Measurements from ENCODE around the gene PHGDH.
A peak's percentile ranks its signal among the peaks of the same experiment; 100 is the strongest.

PHGDH gene

DNA sequence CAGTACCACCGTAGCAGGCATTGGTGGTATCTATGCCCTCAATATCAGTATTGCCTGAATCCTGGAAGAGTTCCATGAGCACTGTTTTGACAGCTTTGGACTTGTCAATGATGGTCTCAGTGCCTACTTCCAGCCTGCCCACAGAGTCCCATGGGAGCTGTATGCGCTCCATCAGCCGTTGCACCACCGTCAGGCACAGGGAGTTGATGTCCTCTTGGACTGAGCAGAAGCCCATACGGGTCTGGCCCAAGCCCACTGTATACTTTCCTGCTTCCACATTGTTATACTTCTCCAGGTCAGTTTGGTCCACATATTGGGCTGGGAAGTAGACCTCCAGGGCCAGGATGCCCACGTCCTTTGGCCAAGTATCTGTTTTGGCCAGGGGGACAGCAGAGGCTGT, 52.5 kb downstream of the PHGDH start:
- H3K27ac ChIP-seq (ENCODE audit: poor library complexity, severe bottlenecking), result no peak overlapping the region
- ATAC-seq (ENCODE audit: low read depth), result no peak
- TF ChIP-seq, protein P1, sequence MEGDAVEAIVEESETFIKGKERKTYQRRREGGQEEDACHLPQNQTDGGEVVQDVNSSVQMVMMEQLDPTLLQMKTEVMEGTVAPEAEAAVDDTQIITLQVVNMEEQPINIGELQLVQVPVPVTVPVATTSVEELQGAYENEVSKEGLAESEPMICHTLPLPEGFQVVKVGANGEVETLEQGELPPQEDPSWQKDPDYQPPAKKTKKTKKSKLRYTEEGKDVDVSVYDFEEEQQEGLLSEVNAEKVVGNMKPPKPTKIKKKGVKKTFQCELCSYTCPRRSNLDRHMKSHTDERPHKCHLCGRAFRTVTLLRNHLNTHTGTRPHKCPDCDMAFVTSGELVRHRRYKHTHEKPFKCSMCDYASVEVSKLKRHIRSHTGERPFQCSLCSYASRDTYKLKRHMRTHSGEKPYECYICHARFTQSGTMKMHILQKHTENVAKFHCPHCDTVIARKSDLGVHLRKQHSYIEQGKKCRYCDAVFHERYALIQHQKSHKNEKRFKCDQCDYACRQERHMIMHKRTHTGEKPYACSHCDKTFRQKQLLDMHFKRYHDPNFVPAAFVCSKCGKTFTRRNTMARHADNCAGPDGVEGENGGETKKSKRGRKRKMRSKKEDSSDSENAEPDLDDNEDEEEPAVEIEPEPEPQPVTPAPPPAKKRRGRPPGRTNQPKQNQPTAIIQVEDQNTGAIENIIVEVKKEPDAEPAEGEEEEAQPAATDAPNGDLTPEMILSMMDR (IDR thresholded peaks at IDR 0.05; ENCODE audit: poor library complexity, severe bottlenecking), result no peak

GRCh38 chr1:119766374-119766794, 54.6 kb downstream of the PHGDH start:
- TF ChIP-seq, protein P1 (IDR thresholded peaks at IDR 0.05; ENCODE audit: poor library complexity, severe bottlenecking), result no peak
- Histone ChIP-seq H3K27me3 (ENCODE audit: insufficient read depth, poor library complexity, severe bottlenecking) (no peaks in the 10 kb centered on the region), H3K27ac (ENCODE audit: poor library complexity, severe bottlenecking) (no peak overlapping the region), H3K36me3 (ENCODE audit: low read depth) (no peaks in the 10 kb centered on the region), H3K4me1 (ENCODE audit: insufficient read depth, poor library complexity, severe bottlenecking) (no peaks in the 10 kb centered on the region), H3K4me3 (ENCODE audit: severe bottlenecking) (no peak overlapping the region), H3K9me3 (ENCODE audit: severe bottlenecking) (no peaks in the 10 kb centered on the region)
- ATAC-seq (ENCODE audit: low read depth) (no peak), DNase-seq (ENCODE audit: low spot score) (no peak)

More for the DNA sequence above, 52.5 kb downstream of the PHGDH start:
- Histone ChIP-seq H3K27me3 (ENCODE audit: insufficient read depth, poor library complexity, severe bottlenecking) (no peaks in the 10 kb centered on the region), H3K9me3 (ENCODE audit: severe bottlenecking) (no peaks in the 10 kb centered on the region), H3K36me3 (ENCODE audit: low read depth) (no peaks in the 10 kb centered on the region), H3K4me1 (ENCODE audit: insufficient read depth, poor library complexity, severe bottlenecking) (no peaks in the 10 kb centered on the region), H3K4me3 (ENCODE audit: severe bottlenecking) (no peak overlapping the region)
- DNase-seq (ENCODE audit: low spot score), result no peak

DNA sequence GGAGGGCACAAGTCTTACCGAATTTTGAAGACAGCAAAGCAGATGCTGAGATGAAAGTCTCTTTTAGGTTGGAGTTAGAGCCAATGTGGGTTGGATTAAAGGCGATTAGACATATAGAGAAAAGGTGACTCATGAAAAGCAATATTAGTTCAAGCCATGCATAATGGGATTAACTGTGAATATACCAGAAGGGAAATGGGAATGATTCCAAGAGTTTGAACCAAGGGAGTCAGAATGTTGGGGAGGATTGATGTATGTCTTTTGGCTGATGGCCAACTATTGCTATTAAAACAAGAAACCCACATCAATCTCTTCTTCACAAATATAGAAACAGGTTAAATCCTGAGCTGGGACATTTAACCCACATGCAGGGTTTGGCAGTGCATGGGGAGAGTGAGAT, 55.8 kb downstream of the PHGDH start:
- Histone ChIP-seq H3K27ac (ENCODE audit: poor library complexity, severe bottlenecking) (no peak overlapping the region), H3K4me3 (ENCODE audit: severe bottlenecking) (no peak overlapping the region), H3K9me3 (ENCODE audit: severe bottlenecking) (no peaks in the 10 kb centered on the region), H3K27me3 (ENCODE audit: insufficient read depth, poor library complexity, severe bottlenecking) (no peaks in the 10 kb centered on the region), H3K36me3 (ENCODE audit: low read depth) (no peaks in the 10 kb centered on the region), H3K4me1 (ENCODE audit: insufficient read depth, poor library complexity, severe bottlenecking) (no peaks in the 10 kb centered on the region)
- peak; percentile 36; the same call in 1 of the 3 replicates for ATAC-seq (ENCODE audit: low read depth)
- no peak for DNase-seq (ENCODE audit: low spot score)
- TF ChIP-seq, protein P1 (IDR thresholded peaks at IDR 0.05; ENCODE audit: poor library complexity, severe bottlenecking), result no peak

DNA sequence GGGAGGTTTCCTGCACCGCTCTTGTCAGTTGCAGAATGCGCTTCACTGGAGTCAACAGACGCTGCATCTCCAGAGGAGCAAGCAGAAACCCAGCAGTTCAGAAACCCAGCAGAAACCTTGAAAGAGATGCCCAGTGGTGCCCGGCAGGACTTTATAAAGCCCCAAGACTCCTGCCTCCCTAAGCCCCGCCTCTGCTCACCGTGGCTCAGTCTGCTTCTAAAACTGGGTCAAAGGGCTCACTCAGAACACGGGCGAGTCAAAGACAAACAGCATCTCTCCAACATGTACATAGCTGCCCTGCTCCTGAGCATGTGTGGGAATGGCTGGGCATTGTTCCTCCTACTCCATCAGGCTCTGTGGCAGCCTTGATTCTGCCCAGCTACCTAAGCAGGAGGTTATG, 57.0 kb downstream of the PHGDH start, which contains the start of gene HMGCS2:
Gene HMGCS2 (minus strand): TSS at position 128 of the 400 bp plus-strand sequence. CDS start 61 bp downstream, at position 67.
- DNase-seq (ENCODE audit: low spot score), result no peak
- H3K9me3 ChIP-seq (ENCODE audit: severe bottlenecking), result no peaks in the 10 kb centered on the region
- H3K27me3 ChIP-seq (ENCODE audit: insufficient read depth, poor library complexity, severe bottlenecking), result no peaks in the 10 kb centered on the region
- TF ChIP-seq, protein P1 (IDR thresholded peaks at IDR 0.05; ENCODE audit: poor library complexity, severe bottlenecking), result no peak
- no peak within 1 kb of the TSS for H3K4me3 ChIP-seq (ENCODE audit: severe bottlenecking)
- H3K36me3 ChIP-seq (ENCODE audit: low read depth), result no peaks in the 10 kb centered on the region
- no peaks in the 10 kb centered on the region for H3K4me1 ChIP-seq (ENCODE audit: insufficient read depth, poor library complexity, severe bottlenecking)
- ATAC-seq (ENCODE audit: low read depth), result peak; percentile 38; the same call in 2 of the 3 replicates
- no peak within 1 kb of the TSS for H3K27ac ChIP-seq (ENCODE audit: poor library complexity, severe bottlenecking)

DNA sequence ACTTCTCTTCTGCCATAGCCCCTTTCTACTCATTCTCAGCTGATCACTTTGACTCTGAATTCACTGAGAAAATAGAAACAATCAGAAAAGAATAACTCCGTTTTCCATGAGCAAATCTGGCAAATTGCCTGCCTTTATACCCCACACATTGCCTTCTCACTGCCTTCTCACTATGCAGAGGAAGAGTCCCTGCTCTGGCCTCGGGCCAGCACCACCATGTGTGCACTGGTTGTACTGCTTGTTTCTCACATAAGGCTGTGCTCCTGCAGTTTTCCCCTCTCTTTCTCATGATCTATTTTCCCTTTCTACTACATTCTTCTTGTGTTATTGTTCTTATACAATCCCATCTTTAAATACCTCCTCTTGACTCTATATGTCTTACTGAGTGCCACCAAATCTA, 59.3 kb downstream of the PHGDH start:
- H3K27ac ChIP-seq (ENCODE audit: poor library complexity, severe bottlenecking), result no peak overlapping the region
- H3K27me3 ChIP-seq (ENCODE audit: insufficient read depth, poor library complexity, severe bottlenecking), result no peaks in the 10 kb centered on the region
- no peaks in the 10 kb centered on the region for H3K9me3 ChIP-seq (ENCODE audit: severe bottlenecking)
- ATAC-seq (ENCODE audit: low read depth), result no peak
- no peaks in the 10 kb centered on the region for H3K36me3 ChIP-seq (ENCODE audit: low read depth)
- H3K4me1 ChIP-seq (ENCODE audit: insufficient read depth, poor library complexity, severe bottlenecking), result no peaks in the 10 kb centered on the region
- DNase-seq (ENCODE audit: low spot score), result no peak
- no peak overlapping the region for H3K4me3 ChIP-seq (ENCODE audit: severe bottlenecking)
- TF ChIP-seq, protein P1 (IDR thresholded peaks at IDR 0.05; ENCODE audit: poor library complexity, severe bottlenecking), result no peak

Measured in RWPE2 (cell line).